GM12878 (cell line): ENCODE measurements around the gene DNAJB8.

Source experiments
- CTCF ChIP-seq, 3 experiments: IDR thresholded peaks in 2 of 3; conservative IDR thresholded peaks in 1 of 3; 2 replicates each; pipeline ENCODE4 v1.5.1; 2011; ENCODE audit warnings: low read depth in 3 of 3, low read length in 3 of 3, mild to moderate bottlenecking in 3 of 3, control low read depth in 2 of 3, moderate library complexity in 2 of 3, inconsistent platforms in 1 of 3, mixed read lengths in 1 of 3; ENCODE audit not compliant: control insufficient read depth in 2 of 3, insufficient read depth in 1 of 3; ENCODE audit errors: extremely low read depth in 1 of 3
- EZH2 ChIP-seq: IDR thresholded peaks from 2 replicates; pipeline ENCODE4 v1.6.1; 2012; ENCODE audit warnings: low read depth, mild to moderate bottlenecking, control low read depth, inconsistent platforms, low read length, borderline replicate concordance; ENCODE audit not compliant: control insufficient read depth
- HDAC2 ChIP-seq: fragments of 200-600 bp; sonication (generic); IDR thresholded peaks from 2 replicates; pipeline ENCODE4 v1.6.1; 2017
- POLR2AphosphoS5 ChIP-seq: IDR thresholded peaks from 2 replicates; pipeline ENCODE4 v1.6.1; 2011; ENCODE audit warnings: mild to moderate bottlenecking, low read length, inconsistent platforms
- RFX5 ChIP-seq: IDR thresholded peaks from 2 replicates; pipeline ENCODE4 v1.6.1; 2011; ENCODE audit warnings: low read depth, low read length, improper control_type of control experiment
- STAT1 ChIP-seq: fragments of 450-650 bp; conservative IDR thresholded peaks from 2 replicates; pipeline ENCODE4 v1.6.1; 2014; ENCODE audit warnings: antibody characterized with exemption, mild to moderate bottlenecking
- TF ChIP-seq, protein P1 (sequence below): IDR thresholded peaks from 2 replicates; pipeline ENCODE4 v1.6.1; 2011; ENCODE audit warnings: low read depth, low read length, improper control_type of control experiment, borderline replicate concordance

DNA sequence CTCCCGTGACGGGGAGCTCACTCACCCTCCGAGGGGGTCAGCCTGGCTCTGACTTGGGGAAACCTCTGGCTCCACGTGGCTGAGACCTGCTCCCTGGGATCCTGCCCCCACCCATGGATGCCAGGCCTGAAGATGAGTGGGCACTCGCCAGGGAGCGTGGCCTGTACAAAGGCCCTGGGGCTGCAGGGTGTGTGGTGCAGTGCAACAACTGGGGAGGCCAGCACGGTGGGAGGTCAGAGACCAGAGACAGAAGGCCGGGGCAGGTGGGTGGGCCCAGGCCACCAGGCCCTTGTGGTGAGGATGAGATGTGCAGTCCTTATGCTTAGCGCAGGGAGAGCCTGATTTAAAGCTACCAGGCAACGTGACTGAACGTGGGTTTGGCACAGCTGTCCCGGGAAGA is 5.0 kb downstream of the DNAJB8 start:
- TF ChIP-seq CTCF (IDR thresholded peaks at IDR 0.05 in 2 of 3, conservative IDR thresholded peaks at IDR 0.05 in 1 of 3; ENCODE audit: control insufficient read depth in 2 of 3, extremely low read depth in 1 of 3, insufficient read depth in 1 of 3, low read depth in 3 of 3, low read length in 3 of 3) (no peak), HDAC2 (no peak), STAT1 (no peak), RFX5 (no peak), POLR2AphosphoS5 (no peak), EZH2 (no peak)
- TF ChIP-seq, protein P1, sequence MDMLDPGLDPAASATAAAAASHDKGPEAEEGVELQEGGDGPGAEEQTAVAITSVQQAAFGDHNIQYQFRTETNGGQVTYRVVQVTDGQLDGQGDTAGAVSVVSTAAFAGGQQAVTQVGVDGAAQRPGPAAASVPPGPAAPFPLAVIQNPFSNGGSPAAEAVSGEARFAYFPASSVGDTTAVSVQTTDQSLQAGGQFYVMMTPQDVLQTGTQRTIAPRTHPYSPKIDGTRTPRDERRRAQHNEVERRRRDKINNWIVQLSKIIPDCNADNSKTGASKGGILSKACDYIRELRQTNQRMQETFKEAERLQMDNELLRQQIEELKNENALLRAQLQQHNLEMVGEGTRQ: no peak
